Stomach (tissue), 4 donors: Measurements from ENCODE around the gene CORO1C.

Experiments
- CTCF ChIP-seq, 7 experiments: fragments of 450-650 bp in 4 of 7; fragments of 200-600 bp in 3 of 7; sonication (generic) in 3 of 7; IDR thresholded peaks; one replicate each; pipeline ENCODE4 v1.5.1; 2016 to 2019; ENCODE audit warnings: antibody characterized with exemption in 7 of 7, control low read depth in 2 of 7, mild to moderate bottlenecking in 1 of 7
- POLR2AphosphoS5 ChIP-seq, 3 donors: sonication (generic); formaldehyde crosslinking; IDR thresholded peaks; one replicate each; pipeline ENCODE4 v1.6.1; 2016; ENCODE audit warnings: antibody characterized with exemption in 3 of 3

- TF ChIP-seq CTCF (IDR thresholded peaks at IDR 0.05) (no peak), POLR2AphosphoS5 (IDR thresholded peaks at IDR 0.05) (no peak)
These were observed 60.2 kb downstream of the CORO1C start for GRCh38 chr12:108671110-108671509.
